Endodermal cell (in vitro differentiated cells): Measurements from ENCODE around the gene DGCR2. TPM values are rescaled to one million over a fixed set of nuclear protein-coding genes. Genes with fewer than 3 reads are reported as not detected.

Source experiments
- DNase-seq: peaks from one replicate; pipeline ENCODE4 v3.0.0-alpha.2; 2017
- H3K27ac ChIP-seq: 2 replicates; pipeline ENCODE4 v1.5.1; 2013; ENCODE audit warnings: mild to moderate bottlenecking, low read depth, low read length, moderate library complexity
- H3K27me3 ChIP-seq: 2 replicates; pipeline ENCODE4 v1.6.1; 2013; ENCODE audit warnings: mild to moderate bottlenecking, low read length, moderate library complexity; ENCODE audit not compliant: insufficient read depth, control insufficient read depth, poor library complexity, severe bottlenecking
- H3K36me3 ChIP-seq: 2 replicates; pipeline ENCODE4 v1.7.0; 2013; ENCODE audit warnings: mild to moderate bottlenecking, low read length, moderate library complexity; ENCODE audit not compliant: control insufficient read depth, insufficient read depth
- H3K4me1 ChIP-seq: one replicate; pipeline ENCODE4 v1.7.0; 2013; ENCODE audit warnings: low read length; ENCODE audit not compliant: control insufficient read depth, insufficient read depth
- H3K4me3 ChIP-seq: 2 replicates; pipeline ENCODE4 v1.5.1; 2013; ENCODE audit warnings: mild to moderate bottlenecking, low read length, moderate library complexity
- H3K9ac ChIP-seq: 2 replicates; pipeline ENCODE4 v1.6.1; 2013; ENCODE audit warnings: mild to moderate bottlenecking, low read length, moderate library complexity; ENCODE audit not compliant: poor library complexity, severe bottlenecking; ENCODE audit errors: extremely low read depth
- H3K9me3 ChIP-seq: 2 replicates; pipeline ENCODE4 v1.6.1; 2013; ENCODE audit warnings: mild to moderate bottlenecking, low read length, moderate library complexity; ENCODE audit not compliant: control insufficient read depth
- H3K27ac Mint-ChIP-seq: 2 replicates; pipeline ENCODE4 v1.8.0; 2020; ENCODE audit warnings: mixed read lengths
- H3K27me3 Mint-ChIP-seq: 2 replicates; pipeline ENCODE4 v1.8.0; 2021; ENCODE audit warnings: mild to moderate bottlenecking, mixed read lengths; ENCODE audit not compliant: insufficient read depth
- H3K36me3 Mint-ChIP-seq: 2 replicates; pipeline ENCODE4 v1.8.0; 2020; ENCODE audit warnings: low read depth, mixed read lengths
- H3K4me1 Mint-ChIP-seq: 2 replicates; pipeline ENCODE4 v1.8.0; 2020; ENCODE audit warnings: mixed read lengths
- H3K4me3 Mint-ChIP-seq: 2 replicates; pipeline ENCODE4 v1.8.0; 2020; ENCODE audit warnings: mild to moderate bottlenecking, moderate library complexity, mixed read lengths
- H3K9me3 Mint-ChIP-seq: 2 replicates; pipeline ENCODE4 v1.8.0; 2020; ENCODE audit warnings: mild to moderate bottlenecking, mixed read lengths
- WGBS, 2 experiments: methylation state at CpG; one replicate each; pipeline versions ENCODE4 v1.1.5 to v1.1.7; 2013; ENCODE audit warnings: missing lambda C conversion rate in 2 of 2, mixed read lengths in 1 of 2; ENCODE audit not compliant: insufficient coverage in 1 of 2, insufficient read length in 1 of 2; 5-methylcytosine and 5-hydroxymethylcytosine counted together
- total RNA-seq, 2 donors: library from RNA; stranded (reverse); fragmentation: NEBNext Ultra II Directional in 1 of 2; extraction: Animal tissue kit (Norgen Biotek cat#: 25700) in 1 of 2; gene quantifications; 2 replicates in 1 of 2; 3 replicates in 1 of 2; pipeline ENCODE4 v1.2.1, GENCODE V29; 2021
- TF ChIP-seq, protein P1 (sequence below): fragments of 200-600 bp; sonication (generic); conservative IDR thresholded peaks from 2 replicates; pipeline ENCODE4 v1.5.0; 2021; ENCODE audit warnings: antibody characterized with exemption, mild to moderate bottlenecking

The DGCR2 gene
- total RNA-seq, 2 donors from 2014 or later = 54.6 to 62.9 TPM

DNA sequence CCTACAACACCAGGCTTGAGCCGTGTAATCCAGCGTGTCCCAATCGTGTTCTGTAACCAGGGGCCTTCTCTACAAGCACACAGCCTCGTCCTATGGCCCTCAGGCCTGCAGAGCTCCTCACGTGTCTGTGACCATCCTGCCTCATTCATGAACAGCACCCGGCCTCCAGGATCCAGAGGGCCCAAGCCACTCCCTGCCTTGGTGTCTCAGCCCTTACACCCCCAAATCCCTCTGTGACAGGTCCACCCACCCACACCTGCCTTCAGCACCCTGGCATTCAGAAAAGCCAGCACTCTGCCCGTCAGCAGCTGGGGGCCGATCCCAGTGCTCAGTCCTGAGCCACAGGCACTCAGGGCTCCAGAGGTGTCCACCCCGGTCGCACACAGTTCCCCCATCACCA, 14.7 kb upstream of the DGCR2 start:
- Mint-ChIP-seq H3K4me1 (no peaks in the 10 kb centered on the region), H3K36me3 (peaks cover 55% of the 10 kb centered on the region), H3K27ac (no peak overlapping the region), H3K27me3 (no peaks in the 10 kb centered on the region), H3K4me3 (no peak overlapping the region), H3K9me3 (no peaks in the 10 kb centered on the region)
- WGBS, 2 experiments = 92 to 98% methylated on average over 8 to 10 of the region's 10 CpGs
- Histone ChIP-seq H3K4me3 (no peak overlapping the region), H3K4me1 (no peaks in the 10 kb centered on the region), H3K27me3 (no peaks in the 10 kb centered on the region), H3K36me3 (peaks cover 62% of the 10 kb centered on the region), H3K27ac (no peak overlapping the region), H3K9ac (no peak overlapping the region), H3K9me3 (no peaks in the 10 kb centered on the region)
- DNase-seq = no peak
- TF ChIP-seq, protein P1, sequence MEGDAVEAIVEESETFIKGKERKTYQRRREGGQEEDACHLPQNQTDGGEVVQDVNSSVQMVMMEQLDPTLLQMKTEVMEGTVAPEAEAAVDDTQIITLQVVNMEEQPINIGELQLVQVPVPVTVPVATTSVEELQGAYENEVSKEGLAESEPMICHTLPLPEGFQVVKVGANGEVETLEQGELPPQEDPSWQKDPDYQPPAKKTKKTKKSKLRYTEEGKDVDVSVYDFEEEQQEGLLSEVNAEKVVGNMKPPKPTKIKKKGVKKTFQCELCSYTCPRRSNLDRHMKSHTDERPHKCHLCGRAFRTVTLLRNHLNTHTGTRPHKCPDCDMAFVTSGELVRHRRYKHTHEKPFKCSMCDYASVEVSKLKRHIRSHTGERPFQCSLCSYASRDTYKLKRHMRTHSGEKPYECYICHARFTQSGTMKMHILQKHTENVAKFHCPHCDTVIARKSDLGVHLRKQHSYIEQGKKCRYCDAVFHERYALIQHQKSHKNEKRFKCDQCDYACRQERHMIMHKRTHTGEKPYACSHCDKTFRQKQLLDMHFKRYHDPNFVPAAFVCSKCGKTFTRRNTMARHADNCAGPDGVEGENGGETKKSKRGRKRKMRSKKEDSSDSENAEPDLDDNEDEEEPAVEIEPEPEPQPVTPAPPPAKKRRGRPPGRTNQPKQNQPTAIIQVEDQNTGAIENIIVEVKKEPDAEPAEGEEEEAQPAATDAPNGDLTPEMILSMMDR = no peak

DNA sequence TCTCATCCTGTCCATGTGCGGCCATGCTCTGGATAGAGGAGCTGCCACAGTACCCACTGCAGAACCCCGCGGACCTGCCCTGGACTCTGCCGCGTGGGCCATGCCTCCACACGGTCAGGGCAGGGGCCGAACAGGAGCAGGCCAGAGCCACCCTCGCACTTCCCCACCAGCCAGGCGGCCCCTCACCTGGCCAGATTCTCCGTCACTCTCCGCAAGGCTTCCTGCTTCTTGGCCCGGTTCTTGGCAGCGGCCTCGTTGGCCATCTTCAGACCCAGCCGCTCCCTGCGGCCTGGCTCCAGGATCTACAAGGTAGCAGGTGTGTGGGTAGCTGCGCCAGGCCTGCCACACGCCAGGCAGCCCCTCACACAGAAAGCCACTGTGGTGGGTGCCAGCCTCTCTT, 12.7 kb upstream of the DGCR2 start:
- Histone ChIP-seq H3K27ac (no peak overlapping the region), H3K4me1 (no peaks in the 10 kb centered on the region), H3K9ac (no peak overlapping the region), H3K36me3 (peaks cover 45% of the 10 kb centered on the region), H3K9me3 (no peaks in the 10 kb centered on the region), H3K4me3 (no peak overlapping the region), H3K27me3 (no peaks in the 10 kb centered on the region)
- DNase-seq = no peak
- TF ChIP-seq, protein P1 = no peak
- no peak overlapping the region for H3K4me3 Mint-ChIP-seq
- 97% methylated on average over 9 to 18 of the region's 18 CpGs for WGBS, 2 experiments
- no peaks in the 10 kb centered on the region for H3K9me3 Mint-ChIP-seq
- no peaks in the 10 kb centered on the region for H3K27me3 Mint-ChIP-seq
- H3K4me1 Mint-ChIP-seq = no peaks in the 10 kb centered on the region
- H3K36me3 Mint-ChIP-seq = peaks cover 53% of the 10 kb centered on the region
- no peak overlapping the region for H3K27ac Mint-ChIP-seq

DNA sequence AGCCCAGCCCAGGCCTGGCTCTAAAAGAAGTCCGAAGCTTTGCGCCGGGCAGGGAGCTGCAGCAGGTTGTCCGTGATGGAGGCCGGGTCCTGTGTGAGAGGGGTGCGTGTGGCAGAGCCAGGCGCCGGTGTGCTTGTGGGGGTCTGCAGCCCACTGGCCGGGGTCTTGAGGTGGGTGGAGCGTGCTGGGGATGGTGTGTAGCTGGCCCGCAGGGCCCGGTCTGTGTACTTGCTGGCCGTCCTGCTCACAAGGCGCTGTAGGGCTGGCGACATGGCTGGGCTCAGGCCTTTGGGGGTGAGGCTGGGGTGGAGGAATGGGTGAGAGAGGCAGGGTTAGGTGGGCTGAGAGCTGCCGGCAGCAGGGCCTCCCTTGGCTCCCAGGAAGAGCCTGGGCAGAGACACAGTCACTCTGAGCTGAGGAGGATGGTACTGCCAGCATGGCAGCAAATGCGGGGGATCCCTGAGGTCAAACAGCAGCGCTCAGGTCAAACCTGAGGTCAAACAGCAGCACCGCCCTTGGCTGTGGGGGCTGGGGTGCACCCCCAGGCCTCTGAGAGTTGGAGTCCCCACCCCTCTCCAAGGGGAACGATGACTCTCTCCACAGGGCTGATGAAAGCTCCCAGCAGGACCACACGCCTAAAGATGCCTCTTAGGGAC, 12.1 kb upstream of the DGCR2 start:
- Mint-ChIP-seq H3K4me3 (no peak overlapping the region), H3K27me3 (no peaks in the 10 kb centered on the region), H3K9me3 (no peaks in the 10 kb centered on the region), H3K27ac (no peak overlapping the region), H3K36me3 (peaks cover 47% of the 10 kb centered on the region), H3K4me1 (no peaks in the 10 kb centered on the region)
- 94 to 97% methylated on average over 9 to 21 of the region's 21 CpGs for WGBS, 2 experiments
- Histone ChIP-seq H3K27me3 (no peaks in the 10 kb centered on the region), H3K4me1 (no peaks in the 10 kb centered on the region), H3K9ac (no peak overlapping the region), H3K36me3 (peaks cover 40% of the 10 kb centered on the region), H3K4me3 (no peak overlapping the region), H3K9me3 (no peaks in the 10 kb centered on the region), H3K27ac (no peak overlapping the region)
- TF ChIP-seq, protein P1 = no peak
- no peak for DNase-seq
